WTC11 (cell line): ENCODE results near the gene PTPN6.

Experiments used
- ESRRA ChIP-seq: sonication (generic); formaldehyde crosslinking; IDR thresholded peaks from 2 replicates; pipeline ENCODE4 v1.8.1; 2022; ENCODE audit warnings: mild to moderate bottlenecking, missing genetic modification reagents, borderline replicate concordance
- MXD4 ChIP-seq: fragments of 250-450 bp; sonication (Bioruptor Pico); IDR thresholded peaks from 2 replicates; pipeline ENCODE4 v1.8.0; 2021; ENCODE audit warnings: mild to moderate bottlenecking, moderate library complexity, borderline replicate concordance
- TF ChIP-seq, protein P1 (sequence below): fragments of 200-600 bp; IDR thresholded peaks from 2 replicates; pipeline ENCODE4 v1.8.0; 2022; ENCODE audit warnings: antibody characterized with exemption
- TF ChIP-seq, protein P2 (sequence below): sonication (generic); formaldehyde crosslinking; IDR thresholded peaks from 2 replicates; pipeline ENCODE4 v1.8.1; 2023; ENCODE audit warnings: mild to moderate bottlenecking, missing genetic modification reagents

DNA sequence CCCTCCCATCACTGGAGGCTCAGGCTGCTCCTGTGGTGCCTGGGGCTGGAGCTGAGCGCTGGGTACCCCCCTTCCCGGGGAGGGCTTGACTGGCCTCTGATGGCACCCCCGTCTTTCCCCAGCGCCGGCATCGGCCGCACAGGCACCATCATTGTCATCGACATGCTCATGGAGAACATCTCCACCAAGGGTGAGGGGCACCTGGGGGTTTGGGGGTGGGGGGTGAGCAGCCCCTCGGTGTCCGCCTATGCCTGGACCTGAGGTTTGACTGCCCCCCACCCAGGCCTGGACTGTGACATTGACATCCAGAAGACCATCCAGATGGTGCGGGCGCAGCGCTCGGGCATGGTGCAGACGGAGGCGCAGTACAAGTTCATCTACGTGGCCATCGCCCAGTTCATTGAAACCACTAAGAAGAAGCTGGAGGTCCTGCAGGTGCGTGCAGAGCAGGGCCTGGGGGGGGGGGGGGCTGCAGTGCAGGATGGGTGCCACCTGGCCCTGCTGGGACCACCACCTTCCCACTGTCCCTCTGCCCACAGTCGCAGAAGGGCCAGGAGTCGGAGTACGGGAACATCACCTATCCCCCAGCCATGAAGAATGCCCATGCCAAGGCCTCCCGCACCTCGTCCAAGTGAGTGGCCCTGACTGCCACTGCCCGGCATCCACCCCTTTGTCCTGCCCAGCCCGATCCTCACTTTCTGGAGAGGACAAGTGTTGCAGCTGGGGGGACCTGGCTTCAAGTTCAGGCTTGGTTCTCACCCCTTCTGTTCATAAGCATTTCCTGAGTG is 8.8 kb downstream of the PTPN6 start:
- TF ChIP-seq ESRRA (no peak), MXD4 (CRISPR knock-in tag) (no peak)
- TF ChIP-seq, protein P1, sequence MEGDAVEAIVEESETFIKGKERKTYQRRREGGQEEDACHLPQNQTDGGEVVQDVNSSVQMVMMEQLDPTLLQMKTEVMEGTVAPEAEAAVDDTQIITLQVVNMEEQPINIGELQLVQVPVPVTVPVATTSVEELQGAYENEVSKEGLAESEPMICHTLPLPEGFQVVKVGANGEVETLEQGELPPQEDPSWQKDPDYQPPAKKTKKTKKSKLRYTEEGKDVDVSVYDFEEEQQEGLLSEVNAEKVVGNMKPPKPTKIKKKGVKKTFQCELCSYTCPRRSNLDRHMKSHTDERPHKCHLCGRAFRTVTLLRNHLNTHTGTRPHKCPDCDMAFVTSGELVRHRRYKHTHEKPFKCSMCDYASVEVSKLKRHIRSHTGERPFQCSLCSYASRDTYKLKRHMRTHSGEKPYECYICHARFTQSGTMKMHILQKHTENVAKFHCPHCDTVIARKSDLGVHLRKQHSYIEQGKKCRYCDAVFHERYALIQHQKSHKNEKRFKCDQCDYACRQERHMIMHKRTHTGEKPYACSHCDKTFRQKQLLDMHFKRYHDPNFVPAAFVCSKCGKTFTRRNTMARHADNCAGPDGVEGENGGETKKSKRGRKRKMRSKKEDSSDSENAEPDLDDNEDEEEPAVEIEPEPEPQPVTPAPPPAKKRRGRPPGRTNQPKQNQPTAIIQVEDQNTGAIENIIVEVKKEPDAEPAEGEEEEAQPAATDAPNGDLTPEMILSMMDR, result no peak
- TF ChIP-seq, protein P2, sequence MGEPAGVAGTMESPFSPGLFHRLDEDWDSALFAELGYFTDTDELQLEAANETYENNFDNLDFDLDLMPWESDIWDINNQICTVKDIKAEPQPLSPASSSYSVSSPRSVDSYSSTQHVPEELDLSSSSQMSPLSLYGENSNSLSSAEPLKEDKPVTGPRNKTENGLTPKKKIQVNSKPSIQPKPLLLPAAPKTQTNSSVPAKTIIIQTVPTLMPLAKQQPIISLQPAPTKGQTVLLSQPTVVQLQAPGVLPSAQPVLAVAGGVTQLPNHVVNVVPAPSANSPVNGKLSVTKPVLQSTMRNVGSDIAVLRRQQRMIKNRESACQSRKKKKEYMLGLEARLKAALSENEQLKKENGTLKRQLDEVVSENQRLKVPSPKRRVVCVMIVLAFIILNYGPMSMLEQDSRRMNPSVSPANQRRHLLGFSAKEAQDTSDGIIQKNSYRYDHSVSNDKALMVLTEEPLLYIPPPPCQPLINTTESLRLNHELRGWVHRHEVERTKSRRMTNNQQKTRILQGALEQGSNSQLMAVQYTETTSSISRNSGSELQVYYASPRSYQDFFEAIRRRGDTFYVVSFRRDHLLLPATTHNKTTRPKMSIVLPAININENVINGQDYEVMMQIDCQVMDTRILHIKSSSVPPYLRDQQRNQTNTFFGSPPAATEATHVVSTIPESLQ (CRISPR knock-in tag), result no peak
